ENCODE data around the gene MRPL33. TPM values are rescaled to one million over a fixed set of nuclear protein-coding genes. Genes with fewer than 3 reads are reported as not detected.
A peak's percentile ranks its signal among the peaks of the same experiment; 100 is the strongest.

Gene MRPL33
- total and polyA plus RNA-seq, 2 of the 13 experiments (the other 11 are each of a cell fraction or from before 2014, with no cell fraction given) = 69.7 to 218 TPM

GRCh38 chr2:27795093-27795834, 23.7 kb downstream of the MRPL33 start:
- H3K79me2 ChIP-seq (ENCODE audit: insufficient read depth, low read length) = no peaks in the 10 kb centered on the region
- in situ Hi-C loops (cut with HindIII; ENCODE audit: extremely low pct_ligation_motif_present, low pct_unique_long_range_greater_than_20kb) = no loop called here
- no peaks in the 10 kb centered on the region for H3K27me3 ChIP-seq (ENCODE audit: control insufficient read depth in 1 of 2, insufficient read depth in 2 of 2, low read length in 2 of 2)
- no peak for TF ChIP-seq BRD4 (CRISPR knock-in tag; IDR thresholded peaks at IDR 0.05)
- TF ChIP-seq STAG1 (CRISPR knock-in tag; IDR thresholded peaks at IDR 0.05) = no peak
- TF ChIP-seq IRF2 (CRISPR knock-in tag; IDR thresholded peaks at IDR 0.05) = peak; percentile 58; the same call in 1 of the 2 replicates
- TF ChIP-seq, protein P1, sequence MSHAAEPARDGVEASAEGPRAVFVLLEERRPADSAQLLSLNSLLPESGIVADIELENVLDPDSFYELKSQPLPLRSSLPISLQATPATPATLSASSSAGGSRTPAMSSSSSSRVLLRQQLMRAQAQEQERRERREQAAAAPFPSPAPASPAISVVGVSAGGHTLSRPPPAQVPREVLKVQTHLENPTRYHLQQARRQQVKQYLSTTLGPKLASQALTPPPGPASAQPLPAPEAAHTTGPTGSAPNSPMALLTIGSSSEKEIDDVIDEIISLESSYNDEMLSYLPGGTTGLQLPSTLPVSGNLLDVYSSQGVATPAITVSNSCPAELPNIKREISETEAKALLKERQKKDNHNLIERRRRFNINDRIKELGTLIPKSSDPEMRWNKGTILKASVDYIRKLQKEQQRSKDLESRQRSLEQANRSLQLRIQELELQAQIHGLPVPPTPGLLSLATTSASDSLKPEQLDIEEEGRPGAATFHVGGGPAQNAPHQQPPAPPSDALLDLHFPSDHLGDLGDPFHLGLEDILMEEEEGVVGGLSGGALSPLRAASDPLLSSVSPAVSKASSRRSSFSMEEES (CRISPR knock-in tag; IDR thresholded peaks at IDR 0.05) = peak; percentile 49; the same call in 1 of the 2 replicates
- TF ChIP-seq CREB3 (CRISPR knock-in tag; IDR thresholded peaks at IDR 0.05) = no peak
- TF ChIP-seq NFKB2 (CRISPR knock-in tag; IDR thresholded peaks at IDR 0.05; ENCODE audit: borderline replicate concordance) = no peak
- peak; percentile 36; the same call in 1 of the 2 replicates for TF ChIP-seq HDAC1 (CRISPR knock-in tag; IDR thresholded peaks at IDR 0.05)
- TF ChIP-seq ZBTB1 (CRISPR knock-in tag; IDR thresholded peaks at IDR 0.05; ENCODE audit: borderline replicate concordance) = no peak
- TF ChIP-seq SOX13 (IDR thresholded peaks at IDR 0.05) = no peak
- TF ChIP-seq SOX13 (CRISPR knock-in tag; conservative IDR thresholded peaks at IDR 0.05 in 1 of 2, IDR thresholded peaks at IDR 0.05 in 1 of 2) = peak in 1 of 2 experiments; percentile 37; a peak in 1 of 4 replicates
- TF ChIP-seq CREM (IDR thresholded peaks at IDR 0.05) = 0 out of 2 replicates have a peak, but pooled peaks have one; percentile 31
- no peak for TF ChIP-seq CREM (CRISPR knock-in tag; IDR thresholded peaks at IDR 0.05)
- TF ChIP-seq, protein P2, sequence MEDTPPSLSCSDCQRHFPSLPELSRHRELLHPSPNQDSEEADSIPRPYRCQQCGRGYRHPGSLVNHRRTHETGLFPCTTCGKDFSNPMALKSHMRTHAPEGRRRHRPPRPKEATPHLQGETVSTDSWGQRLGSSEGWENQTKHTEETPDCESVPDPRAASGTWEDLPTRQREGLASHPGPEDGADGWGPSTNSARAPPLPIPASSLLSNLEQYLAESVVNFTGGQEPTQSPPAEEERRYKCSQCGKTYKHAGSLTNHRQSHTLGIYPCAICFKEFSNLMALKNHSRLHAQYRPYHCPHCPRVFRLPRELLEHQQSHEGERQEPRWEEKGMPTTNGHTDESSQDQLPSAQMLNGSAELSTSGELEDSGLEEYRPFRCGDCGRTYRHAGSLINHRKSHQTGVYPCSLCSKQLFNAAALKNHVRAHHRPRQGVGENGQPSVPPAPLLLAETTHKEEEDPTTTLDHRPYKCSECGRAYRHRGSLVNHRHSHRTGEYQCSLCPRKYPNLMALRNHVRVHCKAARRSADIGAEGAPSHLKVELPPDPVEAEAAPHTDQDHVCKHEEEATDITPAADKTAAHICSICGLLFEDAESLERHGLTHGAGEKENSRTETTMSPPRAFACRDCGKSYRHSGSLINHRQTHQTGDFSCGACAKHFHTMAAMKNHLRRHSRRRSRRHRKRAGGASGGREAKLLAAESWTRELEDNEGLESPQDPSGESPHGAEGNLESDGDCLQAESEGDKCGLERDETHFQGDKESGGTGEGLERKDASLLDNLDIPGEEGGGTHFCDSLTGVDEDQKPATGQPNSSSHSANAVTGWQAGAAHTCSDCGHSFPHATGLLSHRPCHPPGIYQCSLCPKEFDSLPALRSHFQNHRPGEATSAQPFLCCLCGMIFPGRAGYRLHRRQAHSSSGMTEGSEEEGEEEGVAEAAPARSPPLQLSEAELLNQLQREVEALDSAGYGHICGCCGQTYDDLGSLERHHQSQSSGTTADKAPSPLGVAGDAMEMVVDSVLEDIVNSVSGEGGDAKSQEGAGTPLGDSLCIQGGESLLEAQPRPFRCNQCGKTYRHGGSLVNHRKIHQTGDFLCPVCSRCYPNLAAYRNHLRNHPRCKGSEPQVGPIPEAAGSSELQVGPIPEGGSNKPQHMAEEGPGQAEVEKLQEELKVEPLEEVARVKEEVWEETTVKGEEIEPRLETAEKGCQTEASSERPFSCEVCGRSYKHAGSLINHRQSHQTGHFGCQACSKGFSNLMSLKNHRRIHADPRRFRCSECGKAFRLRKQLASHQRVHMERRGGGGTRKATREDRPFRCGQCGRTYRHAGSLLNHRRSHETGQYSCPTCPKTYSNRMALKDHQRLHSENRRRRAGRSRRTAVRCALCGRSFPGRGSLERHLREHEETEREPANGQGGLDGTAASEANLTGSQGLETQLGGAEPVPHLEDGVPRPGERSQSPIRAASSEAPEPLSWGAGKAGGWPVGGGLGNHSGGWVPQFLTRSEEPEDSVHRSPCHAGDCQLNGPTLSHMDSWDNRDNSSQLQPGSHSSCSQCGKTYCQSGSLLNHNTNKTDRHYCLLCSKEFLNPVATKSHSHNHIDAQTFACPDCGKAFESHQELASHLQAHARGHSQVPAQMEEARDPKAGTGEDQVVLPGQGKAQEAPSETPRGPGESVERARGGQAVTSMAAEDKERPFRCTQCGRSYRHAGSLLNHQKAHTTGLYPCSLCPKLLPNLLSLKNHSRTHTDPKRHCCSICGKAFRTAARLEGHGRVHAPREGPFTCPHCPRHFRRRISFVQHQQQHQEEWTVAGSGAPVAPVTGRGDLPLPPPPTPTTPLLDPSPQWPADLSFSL (CRISPR knock-in tag; IDR thresholded peaks at IDR 0.05) = 0 out of 2 replicates have a peak, but pooled peaks have one; percentile 70
- no peak for TF ChIP-seq ZNF235 (CRISPR knock-in tag; IDR thresholded peaks at IDR 0.05; ENCODE audit: borderline replicate concordance)
- TF ChIP-seq ZNF580 (CRISPR knock-in tag; IDR thresholded peaks at IDR 0.05; ENCODE audit: borderline replicate concordance, low read depth) = no peak

More at GRCh38 chr2:27795093-27795834, 23.7 kb downstream of the MRPL33 start:
- no peaks in the 10 kb centered on the region for H3K9me3 ChIP-seq (ENCODE audit: low read length)
- intact Hi-C loops (cut with micrococcal nuclease; ENCODE audit: unreplicated experiment) = no loop called here
- H3K27ac ChIP-seq (ENCODE audit: extremely low read length, insufficient read depth, low read length) = peak overlapping the region; percentile 58
- H4K20me1 ChIP-seq (ENCODE audit: insufficient read depth, low read length) = no peaks in the 10 kb centered on the region
- CTCF ChIA-PET (ENCODE audit: low intra/inter-chr PET ratio, low total read pairs) = no interaction called here
- BruUV-seq (replicated peaks) = no TSS peak
- peak; percentile 60 for FAIRE-seq
- H3K9ac ChIP-seq (ENCODE audit: insufficient read depth, low read depth, low read length) = peak overlapping the region; percentile 10; the same call in 1 of the 2 replicates
- POLR2A ChIA-PET = interaction anchor here (0.6 to 1.4 kb wide), 4 partner anchors 24 to 648 kb away, joined by 3 to 6 read pairs (median 4); partner anchors contain the start of gene MRPL33
- H3K4me2 ChIP-seq (ENCODE audit: low read depth, low read length) = peak overlapping the region; percentile 59
- 55% methylated on average over 8 of the region's 8 CpGs for WGBS (ENCODE audit: low lambda C conversion rate)
- peaks cover 37% of the 10 kb centered on the region for H3K4me1 ChIP-seq (ENCODE audit: insufficient read depth, low read length)
- H3K4me3 ChIP-seq (replicated peaks in 1 of 3; ENCODE audit: insufficient read depth in 1 of 3, low read depth in 2 of 3, low read length in 3 of 3) = no peak overlapping the region; a peak in 1 of 6 replicates
- peak overlapping the region; percentile 62 for H2AFZ ChIP-seq (ENCODE audit: low read length)
- DNase-seq (ENCODE audit: low spot score) = peak; percentile 64
- H3K36me3 ChIP-seq (replicated peaks in 1 of 2; ENCODE audit: control insufficient read depth in 1 of 2, insufficient read depth in 2 of 2, low read length in 2 of 2) = no peaks in the 10 kb centered on the region
- peak; percentile 89 for ATAC-seq
